Ishikawa (cell line): Measurements from ENCODE around the gene ZMYND19.

Source experiments
- CEBPB ChIP-seq: IDR thresholded peaks from 2 replicates; pipeline ENCODE4 v1.6.1; 2012
- CREB1 ChIP-seq: IDR thresholded peaks from 2 replicates; pipeline ENCODE4 v1.6.1; 2012; ENCODE audit warnings: low read depth
- EGR1 ChIP-seq: IDR thresholded peaks from 2 replicates; pipeline ENCODE4 v1.6.1; 2012
- EP300 ChIP-seq: IDR thresholded peaks from 2 replicates; pipeline ENCODE4 v1.6.1; 2012; ENCODE audit warnings: borderline replicate concordance
- FOXM1 ChIP-seq: IDR thresholded peaks from 2 replicates; pipeline ENCODE4 v1.6.1; 2012; ENCODE audit warnings: low read depth, borderline replicate concordance
- NFIC ChIP-seq: IDR thresholded peaks from 2 replicates; pipeline ENCODE4 v1.6.1; 2012
- RAD21 ChIP-seq: IDR thresholded peaks from 2 replicates; pipeline ENCODE4 v1.6.1; 2012; ENCODE audit warnings: low read depth
- TAF1 ChIP-seq: IDR thresholded peaks from 2 replicates; pipeline ENCODE4 v1.6.1; 2012; ENCODE audit warnings: low read depth, mild to moderate bottlenecking
- TCF12 ChIP-seq: IDR thresholded peaks from 2 replicates; pipeline ENCODE4 v1.6.1; 2012; ENCODE audit warnings: low read depth
- TEAD4 ChIP-seq: IDR thresholded peaks from 2 replicates; pipeline ENCODE4 v1.6.1; 2012
- USF1 ChIP-seq: IDR thresholded peaks from 2 replicates; pipeline ENCODE4 v1.6.1; 2012
- YY1 ChIP-seq: IDR thresholded peaks from 2 replicates; pipeline ENCODE4 v1.6.1; 2012; ENCODE audit warnings: low read depth
- ZBTB7A ChIP-seq: IDR thresholded peaks from 2 replicates; pipeline ENCODE4 v1.6.1; 2012; ENCODE audit warnings: low read depth
- TF ChIP-seq, protein P1 (sequence below): IDR thresholded peaks from 2 replicates; pipeline ENCODE4 v1.6.1; 2012
- TF ChIP-seq, protein P2 (sequence below): IDR thresholded peaks from 2 replicates; pipeline ENCODE4 v1.6.1; 2012; ENCODE audit warnings: low read depth, mild to moderate bottlenecking

ZMYND19 gene

DNA sequence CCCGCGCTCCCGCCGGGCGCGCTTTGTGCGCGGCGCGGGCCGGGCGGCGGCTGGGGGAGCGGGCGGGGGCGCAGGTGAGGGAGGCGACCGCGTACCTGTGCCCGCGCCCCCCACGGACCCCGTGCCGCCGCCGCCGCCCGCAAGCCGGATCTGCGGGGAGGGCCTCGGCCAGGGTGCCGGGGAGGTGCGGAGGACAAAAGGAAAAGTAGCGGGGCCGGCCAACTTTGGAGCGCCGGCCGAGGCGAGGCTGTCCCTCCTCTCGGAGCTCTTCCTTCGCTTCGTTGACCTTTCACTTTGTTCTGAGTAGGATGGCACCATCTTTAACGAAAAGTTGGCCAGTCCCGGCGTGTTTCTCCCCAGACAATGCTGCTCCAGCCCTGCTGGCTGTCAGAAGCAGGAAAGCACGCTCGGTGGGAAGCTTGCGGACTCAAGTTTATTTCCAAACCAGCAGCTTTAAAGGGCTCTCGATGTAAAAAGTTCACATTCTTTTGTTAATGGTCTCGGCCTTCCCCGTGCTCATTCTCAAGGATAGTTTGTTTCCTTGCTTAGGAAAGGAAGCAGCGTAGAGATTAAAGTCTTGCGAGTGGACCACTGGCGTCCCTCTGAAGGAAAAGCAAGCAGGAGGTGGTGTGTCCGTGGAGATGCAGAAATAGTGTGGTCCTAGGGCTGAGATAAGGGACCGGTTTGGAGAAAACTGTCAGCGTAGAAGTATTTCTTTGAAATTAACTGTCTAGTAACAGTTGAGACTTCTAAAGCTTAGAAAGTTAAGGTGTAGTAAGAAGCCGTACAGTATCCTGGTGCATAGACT, 29.1 kb upstream of the ZMYND19 start:
- TF ChIP-seq TAF1 = 0 out of 2 replicates have a peak, but pooled peaks have one; percentile 34
- no peak for TF ChIP-seq CEBPB
- no peak for TF ChIP-seq FOXM1

GRCh38 chr9:137618105-137619067, 28.1 kb upstream of the ZMYND19 start, which contains the start of gene EHMT1:
EHMT1 (plus strand) TSS chr9:137619005; CDS start chr9:137619029, 24 bp downstream.
- TF ChIP-seq EGR1 (peak; percentile 28; the same call in 1 of the 2 replicates), EP300 (peak; percentile 17; the same call in 1 of the 2 replicates), YY1 (peak; percentile 77), RAD21 (no peak), USF1 (no peak), TCF12 (peak; percentile 58; the same call in 1 of the 2 replicates), TAF1 (peak; percentile 55), CEBPB (no peak; the same call in 1 of the 2 replicates), TEAD4 (peak; percentile 12; the same call in 1 of the 2 replicates), FOXM1 (peak; percentile 41; the same call in 1 of the 2 replicates)
- TF ChIP-seq, protein P1, sequence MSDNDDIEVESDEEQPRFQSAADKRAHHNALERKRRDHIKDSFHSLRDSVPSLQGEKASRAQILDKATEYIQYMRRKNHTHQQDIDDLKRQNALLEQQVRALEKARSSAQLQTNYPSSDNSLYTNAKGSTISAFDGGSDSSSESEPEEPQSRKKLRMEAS = peak; percentile 74

- TF ChIP-seq TEAD4 = no peak
- no peak for TF ChIP-seq CREB1
- no peak for TF ChIP-seq RAD21
- TF ChIP-seq, protein P1 = no peak
- no peak for TF ChIP-seq USF1
- TF ChIP-seq CEBPB = no peak
- TF ChIP-seq FOXM1 = no peak
- no peak for TF ChIP-seq TCF12
- no peak for TF ChIP-seq ZBTB7A
- TF ChIP-seq EGR1 = no peak
- TF ChIP-seq EP300 = no peak
- TF ChIP-seq YY1 = no peak
- TF ChIP-seq, protein P2, sequence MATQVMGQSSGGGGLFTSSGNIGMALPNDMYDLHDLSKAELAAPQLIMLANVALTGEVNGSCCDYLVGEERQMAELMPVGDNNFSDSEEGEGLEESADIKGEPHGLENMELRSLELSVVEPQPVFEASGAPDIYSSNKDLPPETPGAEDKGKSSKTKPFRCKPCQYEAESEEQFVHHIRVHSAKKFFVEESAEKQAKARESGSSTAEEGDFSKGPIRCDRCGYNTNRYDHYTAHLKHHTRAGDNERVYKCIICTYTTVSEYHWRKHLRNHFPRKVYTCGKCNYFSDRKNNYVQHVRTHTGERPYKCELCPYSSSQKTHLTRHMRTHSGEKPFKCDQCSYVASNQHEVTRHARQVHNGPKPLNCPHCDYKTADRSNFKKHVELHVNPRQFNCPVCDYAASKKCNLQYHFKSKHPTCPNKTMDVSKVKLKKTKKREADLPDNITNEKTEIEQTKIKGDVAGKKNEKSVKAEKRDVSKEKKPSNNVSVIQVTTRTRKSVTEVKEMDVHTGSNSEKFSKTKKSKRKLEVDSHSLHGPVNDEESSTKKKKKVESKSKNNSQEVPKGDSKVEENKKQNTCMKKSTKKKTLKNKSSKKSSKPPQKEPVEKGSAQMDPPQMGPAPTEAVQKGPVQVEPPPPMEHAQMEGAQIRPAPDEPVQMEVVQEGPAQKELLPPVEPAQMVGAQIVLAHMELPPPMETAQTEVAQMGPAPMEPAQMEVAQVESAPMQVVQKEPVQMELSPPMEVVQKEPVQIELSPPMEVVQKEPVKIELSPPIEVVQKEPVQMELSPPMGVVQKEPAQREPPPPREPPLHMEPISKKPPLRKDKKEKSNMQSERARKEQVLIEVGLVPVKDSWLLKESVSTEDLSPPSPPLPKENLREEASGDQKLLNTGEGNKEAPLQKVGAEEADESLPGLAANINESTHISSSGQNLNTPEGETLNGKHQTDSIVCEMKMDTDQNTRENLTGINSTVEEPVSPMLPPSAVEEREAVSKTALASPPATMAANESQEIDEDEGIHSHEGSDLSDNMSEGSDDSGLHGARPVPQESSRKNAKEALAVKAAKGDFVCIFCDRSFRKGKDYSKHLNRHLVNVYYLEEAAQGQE = no peak
- no peak for TF ChIP-seq TAF1
- no peak for TF ChIP-seq NFIC
These were observed 25.1 kb upstream of the ZMYND19 start for GRCh38 chr9:137615387-137615871.

DNA sequence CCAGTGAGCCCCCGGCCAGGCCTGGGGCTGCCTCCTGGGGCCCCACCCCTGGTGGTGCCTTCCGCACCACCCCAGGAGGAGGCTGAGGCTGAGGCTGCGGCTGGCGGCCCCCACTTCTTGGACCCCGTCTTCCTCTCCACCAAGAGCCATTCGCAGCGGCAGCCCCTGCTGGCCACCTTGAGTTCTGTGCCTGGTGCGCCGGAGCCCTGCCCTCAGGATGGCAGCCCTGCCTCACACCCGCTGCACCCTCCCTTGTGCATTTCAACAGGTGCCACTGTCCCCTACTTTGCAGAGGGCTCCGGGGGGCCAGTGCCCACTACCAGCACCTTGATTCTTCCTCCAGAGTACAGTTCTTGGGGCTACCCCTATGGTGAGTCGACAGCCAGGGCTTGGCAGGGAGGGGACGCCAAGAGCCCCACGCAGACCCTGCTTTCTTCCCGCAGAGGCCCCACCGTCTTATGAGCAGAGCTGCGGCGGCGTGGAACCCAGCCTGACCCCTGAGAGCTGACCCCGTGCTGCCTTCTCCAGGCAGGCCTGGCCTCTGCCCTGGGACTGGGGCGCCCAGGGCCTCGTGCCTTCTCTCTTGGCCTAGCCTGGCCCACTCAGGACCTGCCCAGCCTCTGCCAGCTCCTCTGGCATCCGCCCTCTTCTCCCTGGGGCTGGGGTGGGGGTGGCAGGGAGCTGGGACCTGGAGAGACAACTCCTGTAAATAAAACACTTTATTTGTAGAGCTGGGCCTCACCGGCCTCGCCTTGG, 24.5 kb upstream of the ZMYND19 start:
- no peak for TF ChIP-seq RAD21
- TF ChIP-seq CREB1 = no peak
- TF ChIP-seq EP300 = no peak
- no peak for TF ChIP-seq EGR1
- no peak for TF ChIP-seq CEBPB
- TF ChIP-seq TAF1 = no peak
- TF ChIP-seq NFIC = no peak
- TF ChIP-seq TCF12 = no peak
- no peak for TF ChIP-seq FOXM1
- TF ChIP-seq TEAD4 = no peak
- TF ChIP-seq YY1 = no peak

DNA sequence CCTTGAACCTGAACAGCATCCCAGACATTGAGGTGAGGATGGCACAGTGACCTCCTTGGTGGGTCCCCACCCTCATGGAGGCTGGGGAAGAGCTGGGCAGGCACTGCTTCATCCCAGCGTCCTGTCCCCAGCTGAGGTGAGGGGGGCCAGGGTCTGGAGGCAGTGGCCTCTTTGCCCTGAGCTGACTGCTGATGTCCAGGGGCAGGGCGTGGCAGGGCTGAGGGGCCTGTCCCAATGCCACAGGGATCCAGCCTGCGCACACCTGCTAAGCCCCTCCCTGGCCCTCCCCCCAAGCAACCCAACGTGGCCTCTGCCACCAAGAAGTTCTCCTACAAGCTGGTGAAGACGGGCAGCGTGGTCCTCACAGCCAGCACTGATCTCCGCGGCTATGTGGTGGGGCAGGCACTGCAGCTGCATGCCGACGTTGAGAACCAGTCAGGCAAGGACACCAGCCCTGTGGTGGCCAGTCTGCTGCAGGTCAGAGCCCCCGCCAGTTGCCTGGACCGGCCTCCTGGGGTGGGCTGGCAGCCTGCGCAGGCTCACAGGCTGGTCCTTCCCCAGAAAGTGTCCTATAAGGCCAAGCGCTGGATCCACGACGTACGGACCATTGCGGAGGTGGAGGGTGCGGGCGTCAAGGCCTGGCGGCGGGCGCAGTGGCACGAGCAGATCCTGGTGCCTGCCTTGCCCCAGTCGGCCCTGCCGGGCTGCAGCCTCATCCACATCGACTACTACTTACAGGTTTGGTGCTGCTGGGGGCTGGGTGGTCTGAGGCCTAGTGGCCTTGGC, 23.6 kb upstream of the ZMYND19 start:
- TF ChIP-seq, protein P2 = no peak
- TF ChIP-seq NFIC (no peak), CREB1 (no peak), TEAD4 (no peak), USF1 (no peak)
